Activated B cell treated with CpG ODN at 0.5 μM for 24 hours (primary cell): ENCODE results near the gene SOX5. TPM values are rescaled to one million over a fixed set of nuclear protein-coding genes. Genes with fewer than 3 reads are reported as not detected.
"Not testable (repeated sequence)": the region's sequence is repeated elsewhere in the genome, so short reads cannot be mapped to it uniquely, and the experiment has no call there.

Experiments used
- ATAC-seq: fragments of 200-7000 bp; cut with Tn5 transposase; one replicate; pipeline ENCODE4 v1.10.0; 2021; ENCODE audit warnings: low read depth, mild to moderate bottlenecking, moderate library complexity
- CTCF ChIA-PET: fragments of 350-600 bp; sonication (Branson Sonifier 250); formaldehyde crosslinking; loops from one replicate; lab custom pipeline; 2021; ENCODE audit warnings: antibody characterized with exemption; lab: Charles Lee
- POLR2A ChIA-PET: fragments of 350-600 bp; sonication (Branson Sonifier 250); formaldehyde crosslinking; loops from one replicate; lab custom pipeline; 2021; ENCODE audit warnings: antibody characterized with exemption; lab: Charles Lee
- DNase-seq: peaks from one replicate; pipeline ENCODE4 v3.0.0; 2022
- H3K27ac Mint-ChIP-seq: one replicate; pipeline ENCODE4 v1.8.0; 2020; ENCODE audit warnings: mixed read lengths
- H3K27me3 Mint-ChIP-seq: one replicate; pipeline ENCODE4 v1.8.0; 2021; ENCODE audit warnings: mixed read lengths
- H3K36me3 Mint-ChIP-seq: one replicate; pipeline ENCODE4 v1.8.0; 2021; ENCODE audit warnings: low read depth, mixed read lengths
- H3K4me1 Mint-ChIP-seq: one replicate; pipeline ENCODE4 v1.8.0; 2021; ENCODE audit warnings: mixed read lengths
- H3K4me3 Mint-ChIP-seq: one replicate; pipeline ENCODE4 v1.8.0; 2020; ENCODE audit warnings: mild to moderate bottlenecking, mixed read lengths
- H3K9me3 Mint-ChIP-seq: one replicate; pipeline ENCODE4 v1.8.0; 2020; ENCODE audit warnings: mixed read lengths
- CTCF ChIP-seq: fragments of 200-600 bp; IDR thresholded peaks from one replicate; pipeline ENCODE4 v1.8.0; 2022; ENCODE audit warnings: antibody characterized with exemption, mild to moderate bottlenecking
- intact Hi-C: fragments of 100-400 bp; cut with micrococcal nuclease; formaldehyde crosslinking; loops from one replicate; pipeline ENCODE4 v1.15.1; 2024
- total RNA-seq: library from RNA; stranded (reverse); gene quantifications from 2 replicates; pipeline ENCODE4 v1.2.3, GENCODE V29; 2022

SOX5 gene
- total RNA-seq, 1 donor from 2014 or later, result 85.5 TPM

DNA sequence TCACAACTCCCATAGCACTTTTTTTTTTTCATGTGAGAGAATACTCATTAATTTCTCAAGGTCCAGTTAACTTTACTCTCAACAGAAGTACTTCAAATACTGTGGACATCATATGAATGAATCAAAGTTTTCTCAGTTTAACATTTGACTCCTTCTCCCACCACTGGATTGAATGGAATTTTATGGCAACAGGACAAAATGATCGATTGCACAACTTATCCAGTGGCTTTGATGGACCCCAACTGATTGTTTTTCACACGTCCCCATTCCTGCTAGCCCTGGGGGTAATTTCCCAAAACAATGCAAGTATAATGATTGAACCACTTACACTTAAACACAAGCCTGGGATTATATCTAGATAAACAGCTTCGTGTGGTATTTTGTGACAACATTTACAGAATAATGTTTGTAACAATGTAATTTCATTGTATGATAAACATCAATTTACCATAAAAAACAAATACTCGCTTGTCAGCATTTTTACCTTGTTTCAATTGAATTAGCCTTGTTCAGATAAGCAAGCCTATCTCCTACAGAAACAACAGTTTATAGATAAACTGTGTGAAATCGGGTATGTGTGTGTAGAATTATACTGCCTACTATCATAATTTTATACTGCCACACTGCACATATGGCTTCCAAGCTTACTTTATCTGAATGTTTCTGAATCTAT lies 60.9 kb downstream of the SOX5 start:
- H3K27me3 Mint-ChIP-seq, result no peaks in the 10 kb centered on the region
- peaks cover 12% of the 10 kb centered on the region for H3K4me1 Mint-ChIP-seq
- ChIA-PET CTCF (no interaction called here), POLR2A (no interaction called here)
- peaks cover 2% of the 10 kb centered on the region for H3K36me3 Mint-ChIP-seq
- ATAC-seq (no peak), DNase-seq (no peak)
- no peak overlapping the region for H3K27ac Mint-ChIP-seq
- intact Hi-C loops, result no loop called here
- H3K4me3 Mint-ChIP-seq, result no peak overlapping the region
- no peaks in the 10 kb centered on the region for H3K9me3 Mint-ChIP-seq
- TF ChIP-seq CTCF, result no peak

GRCh38 chr12:23887055-23887835 lies 62.2 kb downstream of the SOX5 start:
- intact Hi-C loops, result no loop called here
- H3K4me1 Mint-ChIP-seq, result peaks cover 12% of the 10 kb centered on the region
- no peak overlapping the region for H3K4me3 Mint-ChIP-seq
- ATAC-seq (no peak), DNase-seq (no peak)
- no peaks in the 10 kb centered on the region for H3K36me3 Mint-ChIP-seq
- no peak overlapping the region for H3K27ac Mint-ChIP-seq
- no peak for TF ChIP-seq CTCF
- CTCF ChIA-PET, result no interaction called here
- POLR2A ChIA-PET, result no interaction called here
- no peaks in the 10 kb centered on the region for H3K27me3 Mint-ChIP-seq
- H3K9me3 Mint-ChIP-seq, result no peaks in the 10 kb centered on the region

GRCh38 chr12:23885394-23885793 lies 64.1 kb downstream of the SOX5 start:
- DNase-seq, result no peak
- H3K27ac Mint-ChIP-seq, result no peak overlapping the region
- POLR2A ChIA-PET, result no interaction called here
- no peak for ATAC-seq
- no peak overlapping the region for H3K4me3 Mint-ChIP-seq
- peaks cover 3% of the 10 kb centered on the region for H3K4me1 Mint-ChIP-seq
- CTCF ChIA-PET, result no interaction called here
- intact Hi-C loops, result no loop called here
- no peak for TF ChIP-seq CTCF
- H3K36me3 Mint-ChIP-seq, result no peaks in the 10 kb centered on the region
- H3K9me3 Mint-ChIP-seq, result no peaks in the 10 kb centered on the region
- no peaks in the 10 kb centered on the region for H3K27me3 Mint-ChIP-seq

- Mint-ChIP-seq H3K4me3 (no peak overlapping the region), H3K27ac (no peak overlapping the region), H3K27me3 (no peaks in the 10 kb centered on the region), H3K9me3 (no peaks in the 10 kb centered on the region), H3K4me1 (peaks cover 3% of the 10 kb centered on the region), H3K36me3 (no peaks in the 10 kb centered on the region)
- ATAC-seq (no peak), DNase-seq (no peak)
- POLR2A ChIA-PET, result no interaction called here
- no peak for TF ChIP-seq CTCF
- CTCF ChIA-PET, result no interaction called here
- intact Hi-C loops, result no loop called here
These were observed 64.6 kb downstream of the SOX5 start for GRCh38 chr12:23884909-23885308.

- DNase-seq, result no peak
- Mint-ChIP-seq H3K27ac (no peak overlapping the region), H3K27me3 (no peaks in the 10 kb centered on the region), H3K36me3 (no peaks in the 10 kb centered on the region), H3K4me3 (no peak overlapping the region), H3K4me1 (no peaks in the 10 kb centered on the region), H3K9me3 (no peaks in the 10 kb centered on the region)
- POLR2A ChIA-PET, result no interaction called here
- CTCF ChIA-PET, result no interaction called here
- intact Hi-C loops, result no loop called here
- no peak for TF ChIP-seq CTCF
- ATAC-seq, result no peak
These were observed 68.5 kb downstream of the SOX5 start for GRCh38 chr12:23880988-23881387.

DNA sequence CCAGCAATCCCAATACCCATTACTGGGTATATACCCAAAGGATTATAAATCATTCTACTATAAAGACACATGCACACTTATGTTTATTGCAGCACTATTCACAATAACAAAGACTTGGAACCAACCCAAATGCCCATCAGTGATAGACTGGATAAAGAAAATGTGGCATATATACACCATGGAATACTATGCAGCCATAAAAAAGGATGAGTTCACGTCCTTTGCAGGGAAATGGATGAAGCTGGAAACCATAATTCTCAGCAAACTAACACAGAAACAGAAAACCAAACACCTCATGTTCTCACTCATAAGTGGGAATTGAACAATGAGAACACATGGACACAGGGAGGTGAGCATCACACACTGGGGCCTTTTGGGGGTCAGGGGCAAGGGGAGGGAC lies 72.9 kb downstream of the SOX5 start:
- CTCF ChIA-PET, H3K4me1 Mint-ChIP-seq, POLR2A ChIA-PET, DNase-seq, H3K27me3 Mint-ChIP-seq, H3K36me3 Mint-ChIP-seq, ATAC-seq, H3K9me3 Mint-ChIP-seq, intact Hi-C loops, H3K27ac Mint-ChIP-seq, H3K4me3 Mint-ChIP-seq: not testable (repeated sequence)
